SKM-1 treated with dmso at 0.1 percent for 144 hours (cell line): ENCODE data around the gene THBS3.
"Not testable (repeated sequence)": the region's sequence is repeated elsewhere in the genome, so short reads cannot be mapped to it uniquely, and the experiment has no call there.

Experiments used
- DNase-seq: peaks from one replicate; lab custom pipeline; 2025; ENCODE audit not compliant: unreplicated experiment; lab: John Stamatoyannopoulos, UW

The THBS3 gene

DNA sequence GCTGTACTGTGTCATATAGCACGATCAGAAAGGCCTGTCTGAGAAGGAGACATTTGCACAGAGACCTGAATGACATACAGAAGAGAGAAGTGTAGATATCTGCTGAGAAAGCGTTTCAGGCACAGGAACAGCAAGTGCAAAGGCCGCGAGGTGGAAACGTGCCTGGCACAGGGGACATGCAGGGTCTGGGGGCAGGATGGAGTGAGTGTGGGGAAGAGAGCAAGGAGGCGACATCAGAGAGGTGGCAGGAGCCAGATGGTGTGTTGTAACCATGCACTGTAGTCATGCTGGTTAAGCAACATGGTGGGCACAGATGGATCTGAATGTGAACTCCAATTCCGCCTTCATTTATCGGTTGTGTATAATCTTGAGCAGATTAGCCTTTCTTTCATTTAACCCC, 47.6 kb downstream of the THBS3 start:
- no peak for DNase-seq

- no peak for DNase-seq
Observed at GRCh38 chr1:155158991-155159390, 48.7 kb downstream of the THBS3 start.

DNA sequence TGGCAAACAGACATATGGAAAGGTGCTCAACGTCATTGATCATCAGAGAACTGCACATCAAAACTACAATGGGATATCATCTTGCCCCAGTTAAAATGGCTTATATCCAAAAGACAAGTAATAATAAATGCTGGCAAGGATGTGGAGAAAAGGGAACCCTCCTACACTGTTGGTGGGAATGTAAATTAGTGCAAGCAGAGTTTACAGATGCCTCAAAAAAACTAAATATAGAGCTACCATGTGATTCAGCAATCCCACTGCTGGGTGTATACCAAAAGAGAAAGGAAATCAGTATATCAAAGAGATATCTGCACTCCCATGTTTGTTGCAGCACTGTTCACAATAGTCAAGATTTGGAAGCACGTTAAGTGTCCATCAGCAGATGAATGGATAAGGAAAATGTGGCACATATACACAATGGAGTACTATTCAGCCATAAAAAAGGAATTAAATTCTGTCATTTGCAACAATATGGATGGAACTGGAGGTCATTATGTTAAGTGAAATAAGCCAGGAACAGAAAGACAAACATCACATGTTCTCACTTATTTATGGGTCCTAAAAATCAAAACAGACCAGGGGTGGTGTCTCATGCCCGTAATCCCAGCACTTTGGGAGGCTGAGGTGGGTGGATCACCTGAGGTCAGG, 51.6 kb downstream of the THBS3 start:
- DNase-seq: not testable (repeated sequence)
